Measurements from ENCODE around the gene USP48. TPM values are rescaled to one million over a fixed set of nuclear protein-coding genes. Genes with fewer than 3 reads are reported as not detected.

USP48 gene
- total RNA-seq, 2 experiments from 2014 or later: 83.9 to 96.8 TPM

- no peak for DNase-seq
- no peak for ATAC-seq
- Mint-ChIP-seq H3K36me3 (peaks cover 40% of the 10 kb centered on the region), H3K27ac (no peak overlapping the region), H3K27me3 (no peaks in the 10 kb centered on the region), H3K9me3 (ENCODE audit: low read depth) (no peaks in the 10 kb centered on the region), H3K4me1 (peaks cover 17% of the 10 kb centered on the region), H3K4me3 (no peak overlapping the region)
- CTCF ChIA-PET: no interaction called here
These were observed 77.5 kb downstream of the USP48 start for GRCh38 chr1:21705303-21705980.

- ATAC-seq: no peak
- Mint-ChIP-seq H3K9me3 (ENCODE audit: low read depth) (no peaks in the 10 kb centered on the region), H3K4me1 (peaks cover 20% of the 10 kb centered on the region), H3K36me3 (peaks cover 44% of the 10 kb centered on the region), H3K27ac (peak overlapping the region; percentile 13), H3K27me3 (no peaks in the 10 kb centered on the region), H3K4me3 (no peak overlapping the region)
- DNase-seq: no peak
- CTCF ChIA-PET: interaction anchor here (1.1 to 2.2 kb wide), 3 partner anchors 10 to 78 kb away, joined by 3 to 11 read pairs (median 4); partner anchors contain the start of gene USP48
These were observed 78.8 kb downstream of the USP48 start for GRCh38 chr1:21704145-21704544.

- Mint-ChIP-seq H3K27ac (no peak overlapping the region), H3K4me3 (no peak overlapping the region), H3K9me3 (ENCODE audit: low read depth) (no peaks in the 10 kb centered on the region), H3K4me1 (peaks cover 24% of the 10 kb centered on the region), H3K27me3 (no peaks in the 10 kb centered on the region), H3K36me3 (peaks cover 47% of the 10 kb centered on the region)
- CTCF ChIA-PET: interaction anchor here (0.6 to 2.2 kb wide), 4 partner anchors 11 to 321 kb away, joined by 3 to 11 read pairs (median 4); partner anchors contain the start of gene USP48
- ATAC-seq: no peak
- no peak for DNase-seq
These were observed 79.5 kb downstream of the USP48 start for GRCh38 chr1:21703318-21703963.

GRCh38 chr1:21702780-21703179, 80.2 kb downstream of the USP48 start:
- Mint-ChIP-seq H3K9me3 (ENCODE audit: low read depth) (no peaks in the 10 kb centered on the region), H3K27ac (no peak overlapping the region), H3K36me3 (peaks cover 50% of the 10 kb centered on the region), H3K4me3 (no peak overlapping the region), H3K4me1 (peaks cover 29% of the 10 kb centered on the region), H3K27me3 (no peaks in the 10 kb centered on the region)
- DNase-seq: no peak
- CTCF ChIA-PET: interaction anchor here (2.2 kb wide), 1 partner anchor 80 kb away, joined by 11 read pairs; the partner anchor contains the start of gene USP48
- no peak for ATAC-seq

GRCh38 chr1:21701401-21701800, 81.5 kb downstream of the USP48 start:
- peaks cover 29% of the 10 kb centered on the region for H3K4me1 Mint-ChIP-seq
- H3K4me3 Mint-ChIP-seq: no peak overlapping the region
- CTCF ChIA-PET: interaction anchor here (1.2 kb wide), 1 partner anchor 323 kb away, joined by 3 read pairs; no protein-coding TSS in a partner anchor
- H3K27ac Mint-ChIP-seq: no peak overlapping the region
- no peaks in the 10 kb centered on the region for H3K9me3 Mint-ChIP-seq (ENCODE audit: low read depth)
- H3K36me3 Mint-ChIP-seq: peaks cover 55% of the 10 kb centered on the region
- no peaks in the 10 kb centered on the region for H3K27me3 Mint-ChIP-seq
- DNase-seq: no peak
- no peak for ATAC-seq

- peaks cover 48% of the 10 kb centered on the region for H3K36me3 Mint-ChIP-seq
- ATAC-seq: no peak
These were observed 82.9 kb downstream of the USP48 start for GRCh38 chr1:21700094-21700493.

GRCh38 chr1:21696931-21697330, 86.0 kb downstream of the USP48 start:
- no peak for ATAC-seq
- peaks cover 47% of the 10 kb centered on the region for H3K36me3 Mint-ChIP-seq
- H3K27ac Mint-ChIP-seq: no peak overlapping the region
- no peaks in the 10 kb centered on the region for H3K27me3 Mint-ChIP-seq
- no peaks in the 10 kb centered on the region for H3K9me3 Mint-ChIP-seq (ENCODE audit: low read depth)
- CTCF ChIA-PET: no interaction called here
- H3K4me1 Mint-ChIP-seq: peaks cover 16% of the 10 kb centered on the region
- H3K4me3 Mint-ChIP-seq: no peak overlapping the region
- DNase-seq: no peak

More at GRCh38 chr1:21700094-21700493, 82.9 kb downstream of the USP48 start:
- no peak overlapping the region for H3K4me3 Mint-ChIP-seq
- DNase-seq: no peak
- H3K27ac Mint-ChIP-seq: peak overlapping the region; percentile 65
- no peaks in the 10 kb centered on the region for H3K27me3 Mint-ChIP-seq
- H3K4me1 Mint-ChIP-seq: peaks cover 26% of the 10 kb centered on the region
- CTCF ChIA-PET: no interaction called here
- H3K9me3 Mint-ChIP-seq (ENCODE audit: low read depth): no peaks in the 10 kb centered on the region

GRCh38 chr1:21693732-21694131, 89.2 kb downstream of the USP48 start:
- peaks cover 6% of the 10 kb centered on the region for H3K4me1 Mint-ChIP-seq
- DNase-seq (no peak), ATAC-seq (no peak)
- no peaks in the 10 kb centered on the region for H3K9me3 Mint-ChIP-seq (ENCODE audit: low read depth)
- no peak overlapping the region for H3K27ac Mint-ChIP-seq
- H3K4me3 Mint-ChIP-seq: no peak overlapping the region
- H3K27me3 Mint-ChIP-seq: no peaks in the 10 kb centered on the region
- CTCF ChIA-PET: no interaction called here
- H3K36me3 Mint-ChIP-seq: peaks cover 42% of the 10 kb centered on the region

- Mint-ChIP-seq H3K9me3 (ENCODE audit: low read depth) (no peaks in the 10 kb centered on the region), H3K4me1 (no peaks in the 10 kb centered on the region), H3K27me3 (no peaks in the 10 kb centered on the region), H3K4me3 (no peak overlapping the region), H3K36me3 (peaks cover 48% of the 10 kb centered on the region), H3K27ac (no peak overlapping the region)
- CTCF ChIA-PET: no interaction called here
- no peak for ATAC-seq
- no peak for DNase-seq
These were observed 91.2 kb downstream of the USP48 start for GRCh38 chr1:21691739-21692138.

- peaks cover 56% of the 10 kb centered on the region for H3K36me3 Mint-ChIP-seq
- H3K27ac Mint-ChIP-seq: no peak overlapping the region
- CTCF ChIA-PET: no interaction called here
- H3K4me1 Mint-ChIP-seq: no peaks in the 10 kb centered on the region
- no peaks in the 10 kb centered on the region for H3K9me3 Mint-ChIP-seq (ENCODE audit: low read depth)
- no peak for ATAC-seq
- H3K27me3 Mint-ChIP-seq: no peaks in the 10 kb centered on the region
- DNase-seq: no peak
- no peak overlapping the region for H3K4me3 Mint-ChIP-seq
These were observed 93.1 kb downstream of the USP48 start for GRCh38 chr1:21689661-21690372.

GRCh38 chr1:21687081-21687529, 95.8 kb downstream of the USP48 start:
- Mint-ChIP-seq H3K27me3 (no peaks in the 10 kb centered on the region), H3K27ac (no peak overlapping the region), H3K9me3 (ENCODE audit: low read depth) (no peaks in the 10 kb centered on the region), H3K4me1 (no peaks in the 10 kb centered on the region), H3K4me3 (no peak overlapping the region), H3K36me3 (peaks cover 48% of the 10 kb centered on the region)
- ATAC-seq: no peak
- DNase-seq: no peak
- CTCF ChIA-PET: no interaction called here

GRCh38 chr1:21685946-21686678, 96.8 kb downstream of the USP48 start:
- Mint-ChIP-seq H3K4me3 (no peak overlapping the region), H3K4me1 (no peaks in the 10 kb centered on the region), H3K27me3 (no peaks in the 10 kb centered on the region), H3K27ac (no peak overlapping the region), H3K36me3 (peaks cover 46% of the 10 kb centered on the region), H3K9me3 (ENCODE audit: low read depth) (no peaks in the 10 kb centered on the region)
- no peak for DNase-seq
- no peak for ATAC-seq
- CTCF ChIA-PET: no interaction called here

- Mint-ChIP-seq H3K27ac (no peak overlapping the region), H3K27me3 (no peaks in the 10 kb centered on the region), H3K9me3 (ENCODE audit: low read depth) (no peaks in the 10 kb centered on the region), H3K4me3 (no peak overlapping the region), H3K4me1 (no peaks in the 10 kb centered on the region), H3K36me3 (peaks cover 22% of the 10 kb centered on the region)
- CTCF ChIA-PET: no interaction called here
- ATAC-seq (no peak), DNase-seq (no peak)
These were observed 101.5 kb downstream of the USP48 start for GRCh38 chr1:21681426-21681825.
